ENCODE data around the gene KRT10. TPM values are rescaled to one million over a fixed set of nuclear protein-coding genes. Genes with fewer than 3 reads are reported as not detected.

The KRT10 gene
- polyA plus RNA-seq, 1 donor (not counting 4 experiments of a cell fraction or from before 2014, with no cell fraction given): 67.9 TPM

DNA sequence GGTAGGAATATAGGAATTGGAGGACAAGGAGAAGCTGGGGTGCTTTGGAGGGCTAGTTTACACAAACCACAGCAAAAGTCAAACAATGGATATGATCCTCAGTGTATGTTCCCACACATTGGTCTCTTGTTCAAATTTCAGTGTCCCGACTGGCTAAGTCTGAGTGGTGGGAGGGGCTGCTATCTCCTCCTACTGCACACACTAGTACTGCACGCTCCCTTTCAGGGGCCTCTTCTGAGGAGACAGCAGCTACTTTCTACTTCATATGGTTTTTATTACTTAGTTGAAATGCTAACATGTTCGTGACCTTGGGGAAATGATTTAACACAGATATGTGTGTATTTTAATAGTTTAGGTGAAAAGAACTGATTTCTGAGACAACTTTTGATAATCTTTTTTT lies 18.8 kb upstream of the KRT10 start:
- no peaks in the 10 kb centered on the region for H3K27me3 ChIP-seq (ENCODE audit: control insufficient read depth, extremely low read depth, insufficient read depth, low read length)

GRCh38 chr17:40839194-40839593 lies 16.8 kb upstream of the KRT10 start:
- Histone ChIP-seq H3K27ac (ENCODE audit: control insufficient read depth, insufficient read depth, low read length) (no peak overlapping the region), H3K27me3 (ENCODE audit: control insufficient read depth, extremely low read depth, insufficient read depth, low read length) (no peaks in the 10 kb centered on the region), H3K4me1 (ENCODE audit: control insufficient read depth, extremely low read depth, insufficient read depth, low read length) (no peaks in the 10 kb centered on the region), H3K36me3 (ENCODE audit: control insufficient read depth in 2 of 2, extremely low read depth in 1 of 2, insufficient read depth in 2 of 2, low read length in 2 of 2) (peaks cover 0 to 7% of the 10 kb centered on the region in 2 experiments), H3K9me3 (ENCODE audit: control insufficient read depth, low read depth, low read length) (no peaks in the 10 kb centered on the region), H3K4me3 (ENCODE audit: control insufficient read depth in 2 of 3, extremely low read depth in 1 of 3, insufficient read depth in 2 of 3, low read depth in 1 of 3, low read length in 3 of 3) (no peak overlapping the region), H3K9ac (ENCODE audit: control insufficient read depth, extremely low read depth, insufficient read depth, low read length) (no peak overlapping the region), H2AFZ (ENCODE audit: control insufficient read depth, low read length) (no peak overlapping the region), H4K20me1 (ENCODE audit: control insufficient read depth, extremely low read depth, insufficient read depth, low read length) (no peaks in the 10 kb centered on the region), H3K9me1 (ENCODE audit: control insufficient read depth, extremely low read depth, insufficient read depth, low read length) (no peaks in the 10 kb centered on the region), H3K79me2 (ENCODE audit: control insufficient read depth, insufficient read depth, low read length) (no peaks in the 10 kb centered on the region), H3K4me2 (ENCODE audit: control insufficient read depth, extremely low read depth, insufficient read depth, low read depth, low read length) (no peak overlapping the region)
- DNase-seq (ENCODE audit: low read depth, low spot score) (no peak), FAIRE-seq (no peak)
- dilution Hi-C loops (cut with MboI; ENCODE audit: extremely low pct_ligation_motif_present, low sequenced_read_pairs): no loop called here
- TF ChIP-seq EZH2 (IDR thresholded peaks at IDR 0.05; ENCODE audit: low read length) (no peak), CTCF (optimal IDR thresholded peaks at IDR 0.05 in 1 of 3, IDR thresholded peaks at IDR 0.05 in 1 of 3, conservative IDR thresholded peaks at IDR 0.05 in 1 of 3; ENCODE audit: extremely low read depth in 1 of 3, insufficient read depth in 2 of 3, low read length in 3 of 3) (no peak)

More for the DNA sequence above, 18.8 kb upstream of the KRT10 start:
- Histone ChIP-seq H3K9me1 (ENCODE audit: control insufficient read depth, extremely low read depth, insufficient read depth, low read length) (no peaks in the 10 kb centered on the region), H3K79me2 (ENCODE audit: control insufficient read depth, insufficient read depth, low read length) (no peaks in the 10 kb centered on the region), H3K4me3 (ENCODE audit: control insufficient read depth in 2 of 3, extremely low read depth in 1 of 3, insufficient read depth in 2 of 3, low read depth in 1 of 3, low read length in 3 of 3) (no peak overlapping the region), H3K4me2 (ENCODE audit: control insufficient read depth, extremely low read depth, insufficient read depth, low read depth, low read length) (no peak overlapping the region), H3K27ac (ENCODE audit: control insufficient read depth, insufficient read depth, low read length) (no peak overlapping the region), H2AFZ (ENCODE audit: control insufficient read depth, low read length) (no peak overlapping the region), H3K9ac (ENCODE audit: control insufficient read depth, extremely low read depth, insufficient read depth, low read length) (no peak overlapping the region), H3K4me1 (ENCODE audit: control insufficient read depth, extremely low read depth, insufficient read depth, low read length) (no peaks in the 10 kb centered on the region), H3K9me3 (ENCODE audit: control insufficient read depth, low read depth, low read length) (no peaks in the 10 kb centered on the region), H3K36me3 (ENCODE audit: control insufficient read depth in 2 of 2, extremely low read depth in 1 of 2, insufficient read depth in 2 of 2, low read length in 2 of 2) (no peaks in the 10 kb centered on the region), H4K20me1 (ENCODE audit: control insufficient read depth, extremely low read depth, insufficient read depth, low read length) (no peaks in the 10 kb centered on the region)
- FAIRE-seq: no peak
- dilution Hi-C loops (cut with MboI; ENCODE audit: extremely low pct_ligation_motif_present, low sequenced_read_pairs): no loop called here
- DNase-seq (ENCODE audit: low read depth, low spot score): no peak
- TF ChIP-seq CTCF (optimal IDR thresholded peaks at IDR 0.05 in 1 of 3, IDR thresholded peaks at IDR 0.05 in 1 of 3, conservative IDR thresholded peaks at IDR 0.05 in 1 of 3; ENCODE audit: extremely low read depth in 1 of 3, insufficient read depth in 2 of 3, low read length in 3 of 3): no peak
- no peak for TF ChIP-seq EZH2 (IDR thresholded peaks at IDR 0.05; ENCODE audit: low read length)

Measured in keratinocyte (primary cell).